Fibroblast of mammary gland (primary cell): Measurements from ENCODE around the gene STIM2.
"Not testable (repeated sequence)": the region's sequence is repeated elsewhere in the genome, so short reads cannot be mapped to it uniquely, and the experiment has no call there.

ENCODE experiments used
- DNase-seq: peaks from one replicate; pipeline ENCODE4 v3.0.0-alpha.2; 2010; ENCODE audit warnings: low read depth
- H3K4me3 ChIP-seq: 2 replicates; pipeline ENCODE4 v1.5.1; 2011; ENCODE audit warnings: low read depth, mild to moderate bottlenecking, low read length, moderate library complexity; ENCODE audit not compliant: control insufficient read depth
- CTCF ChIP-seq: conservative IDR thresholded peaks from 2 replicates; pipeline ENCODE4 v1.5.1; 2011; ENCODE audit warnings: low read depth, low read length, inconsistent platforms; ENCODE audit not compliant: control insufficient read depth, insufficient read depth

STIM2 gene

GRCh38 chr4:26824667-26825066 is 36.0 kb upstream of the STIM2 start:
- no peak overlapping the region for H3K4me3 ChIP-seq
- no peak for TF ChIP-seq CTCF
- no peak for DNase-seq

- no peak for TF ChIP-seq CTCF
- H3K4me3 ChIP-seq: no peak overlapping the region
- no peak for DNase-seq
Observed at GRCh38 chr4:26826721-26827120, 33.9 kb upstream of the STIM2 start.

- not testable (repeated sequence) for DNase-seq, H3K4me3 ChIP-seq
Observed at GRCh38 chr4:26827336-26827735, 33.3 kb upstream of the STIM2 start.

GRCh38 chr4:26827798-26828197 is 32.8 kb upstream of the STIM2 start:
- H3K4me3 ChIP-seq: no peak overlapping the region
- no peak for DNase-seq
- no peak for TF ChIP-seq CTCF

GRCh38 chr4:26829018-26829417 is 31.6 kb upstream of the STIM2 start:
- no peak for TF ChIP-seq CTCF
- DNase-seq: no peak
- H3K4me3 ChIP-seq: no peak overlapping the region

GRCh38 chr4:26830033-26830432 is 30.6 kb upstream of the STIM2 start:
- DNase-seq: no peak
- no peak overlapping the region for H3K4me3 ChIP-seq
- no peak for TF ChIP-seq CTCF

GRCh38 chr4:26830701-26831100 is 29.9 kb upstream of the STIM2 start:
- no peak for TF ChIP-seq CTCF
- DNase-seq: no peak
- no peak overlapping the region for H3K4me3 ChIP-seq
